K562 (cell line): ENCODE results near the gene CRYBB1.

ENCODE experiments used
- ATF2 ChIP-seq: sonication (generic); formaldehyde crosslinking; IDR thresholded peaks from 2 replicates; pipeline ENCODE4 v1.8.1; 2022; ENCODE audit warnings: missing genetic modification reagents
- EHMT2 ChIP-seq: fragments of 450-650 bp; IDR thresholded peaks from 2 replicates; pipeline ENCODE4 v1.6.1; 2018; ENCODE audit warnings: antibody characterized with exemption
- FOXK2 ChIP-seq, 2 experiments: fragments of 450-650 bp; IDR thresholded peaks in 1 of 2; conservative IDR thresholded peaks in 1 of 2; 2 replicates each; pipeline ENCODE4 v1.6.1; 2016; ENCODE audit warnings: low read depth in 2 of 2, mild to moderate bottlenecking in 1 of 2
- KLF13 ChIP-seq: fragments of 450-650 bp; IDR thresholded peaks from 2 replicates; pipeline ENCODE4 v1.6.1; 2016; ENCODE audit warnings: missing genetic modification characterization, low read depth, mild to moderate bottlenecking, missing compliant biosample characterization, moderate library complexity, borderline replicate concordance
- MAX ChIP-seq: sonication (generic); formaldehyde crosslinking; IDR thresholded peaks from 2 replicates; pipeline ENCODE4 v1.9.0; 2022; ENCODE audit warnings: mild to moderate bottlenecking, missing genetic modification reagents
- NFYB ChIP-seq: IDR thresholded peaks from 2 replicates; pipeline ENCODE4 v1.6.1; 2011; ENCODE audit warnings: mild to moderate bottlenecking, moderate library complexity; ENCODE audit not compliant: insufficient read length; ENCODE audit errors: extremely low read depth
- PHB ChIP-seq: fragments of 250-450 bp; sonication (Bioruptor Pico); IDR thresholded peaks from 2 replicates; pipeline ENCODE4 v1.5.0; 2021
- POLR2A ChIP-seq: fragments of 450-650 bp; conservative IDR thresholded peaks from 2 replicates; pipeline ENCODE4 v1.6.1; 2016
- SRF ChIP-seq, 2 experiments: fragments of 250-450, 450-650 bp in 1 of 2; sonication (Bioruptor Pico) in 1 of 2; sonication (generic) in 1 of 2; formaldehyde crosslinking; IDR thresholded peaks; 2 replicates each; pipeline versions ENCODE4 v1.5.0 to v1.5.1; 2020 to 2022; ENCODE audit warnings: mild to moderate bottlenecking in 1 of 2, missing genetic modification reagents in 1 of 2
- XRCC5 ChIP-seq: fragments of 200-400 bp; formaldehyde crosslinking; IDR thresholded peaks from 2 replicates; pipeline ENCODE4 v1.6.1; 2017; ENCODE audit warnings: low read depth, mild to moderate bottlenecking, low read length
- YY1 ChIP-seq, 3 experiments: IDR thresholded peaks; 2 replicates each; pipeline ENCODE4 v1.6.1; 2011; ENCODE audit warnings: low read length in 2 of 3, mild to moderate bottlenecking in 2 of 3, moderate library complexity in 2 of 3, borderline replicate concordance in 1 of 3, control low read depth in 1 of 3, low read depth in 1 of 3; ENCODE audit not compliant: insufficient read depth in 3 of 3, insufficient replicate concordance in 2 of 3, control insufficient read depth in 1 of 3, insufficient read length in 1 of 3; ENCODE audit errors: extremely low read depth in 1 of 3
- ZNF274 ChIP-seq: IDR thresholded peaks from 2 replicates; pipeline ENCODE4 v1.6.1; 2011; ENCODE audit warnings: low read depth, mild to moderate bottlenecking, low read length, moderate library complexity, borderline replicate concordance
- ZNF324 ChIP-seq: fragments of 250-450 bp; sonication (Bioruptor Pico); IDR thresholded peaks from 2 replicates; pipeline ENCODE4 v1.4.0; 2020; ENCODE audit warnings: mild to moderate bottlenecking
- TF ChIP-seq, protein P1 (sequence below), 3 experiments: IDR thresholded peaks in 2 of 3; conservative IDR thresholded peaks in 1 of 3; 2 replicates each; pipeline ENCODE4 v1.5.1; 2011 to 2012; ENCODE audit warnings: low read length in 3 of 3, mild to moderate bottlenecking in 3 of 3, control low read depth in 2 of 3, improper control_type of control experiment in 1 of 3, inconsistent platforms in 1 of 3, low read depth in 1 of 3, mixed read lengths in 1 of 3, moderate library complexity in 1 of 3; ENCODE audit not compliant: insufficient read depth in 2 of 3

GRCh38 chr22:26593763-26594162 is 24.1 kb downstream of the CRYBB1 start:
- TF ChIP-seq ATF2 = no peak
- TF ChIP-seq FOXK2 (conservative IDR thresholded peaks at IDR 0.05 in 1 of 2, IDR thresholded peaks at IDR 0.05 in 1 of 2; ENCODE audit: low read depth in 2 of 2) = no peak
- TF ChIP-seq XRCC5 = no peak
- TF ChIP-seq KLF13 (tag) = no peak
- no peak for TF ChIP-seq PHB (CRISPR knock-in tag)
- no peak for TF ChIP-seq ZNF274
- no peak for TF ChIP-seq MAX (CRISPR knock-in tag)
- TF ChIP-seq SRF (CRISPR knock-in tag; IDR thresholded peaks at IDR 0.05) = no peak
- no peak for TF ChIP-seq EHMT2
- no peak for TF ChIP-seq ZNF324 (CRISPR knock-in tag)
- TF ChIP-seq YY1 (IDR thresholded peaks at IDR 0.05; ENCODE audit: borderline replicate concordance in 1 of 3, control insufficient read depth in 1 of 3, extremely low read depth in 1 of 3, insufficient read depth in 3 of 3, insufficient read length in 1 of 3, insufficient replicate concordance in 2 of 3, low read depth in 1 of 3, low read length in 2 of 3) = no peak
- TF ChIP-seq NFYB = no peak
- no peak for TF ChIP-seq POLR2A
- TF ChIP-seq, protein P1, sequence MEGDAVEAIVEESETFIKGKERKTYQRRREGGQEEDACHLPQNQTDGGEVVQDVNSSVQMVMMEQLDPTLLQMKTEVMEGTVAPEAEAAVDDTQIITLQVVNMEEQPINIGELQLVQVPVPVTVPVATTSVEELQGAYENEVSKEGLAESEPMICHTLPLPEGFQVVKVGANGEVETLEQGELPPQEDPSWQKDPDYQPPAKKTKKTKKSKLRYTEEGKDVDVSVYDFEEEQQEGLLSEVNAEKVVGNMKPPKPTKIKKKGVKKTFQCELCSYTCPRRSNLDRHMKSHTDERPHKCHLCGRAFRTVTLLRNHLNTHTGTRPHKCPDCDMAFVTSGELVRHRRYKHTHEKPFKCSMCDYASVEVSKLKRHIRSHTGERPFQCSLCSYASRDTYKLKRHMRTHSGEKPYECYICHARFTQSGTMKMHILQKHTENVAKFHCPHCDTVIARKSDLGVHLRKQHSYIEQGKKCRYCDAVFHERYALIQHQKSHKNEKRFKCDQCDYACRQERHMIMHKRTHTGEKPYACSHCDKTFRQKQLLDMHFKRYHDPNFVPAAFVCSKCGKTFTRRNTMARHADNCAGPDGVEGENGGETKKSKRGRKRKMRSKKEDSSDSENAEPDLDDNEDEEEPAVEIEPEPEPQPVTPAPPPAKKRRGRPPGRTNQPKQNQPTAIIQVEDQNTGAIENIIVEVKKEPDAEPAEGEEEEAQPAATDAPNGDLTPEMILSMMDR (IDR thresholded peaks at IDR 0.05 in 2 of 3, conservative IDR thresholded peaks at IDR 0.05 in 1 of 3; ENCODE audit: insufficient read depth in 2 of 3, low read depth in 1 of 3, low read length in 3 of 3) = no peak
